Mononuclear cell (primary cell): Measurements from ENCODE around the gene TAL2. TPM values are rescaled to one million over a fixed set of nuclear protein-coding genes. Genes with fewer than 3 reads are reported as not detected.
A peak's percentile ranks its signal among the peaks of the same experiment; 100 is the strongest.

Experiments used
- H3K27me3 ChIP-seq: 2 replicates; pipeline ENCODE4 v1.6.0; 2011; ENCODE audit warnings: low read length, control low read depth; ENCODE audit not compliant: insufficient read depth
- H3K4me1 ChIP-seq: 2 replicates; pipeline ENCODE4 v1.5.1; 2011; ENCODE audit warnings: mild to moderate bottlenecking, low read length, control low read depth; ENCODE audit not compliant: insufficient read depth
- H3K4me3 ChIP-seq: 2 replicates; pipeline ENCODE4 v1.5.1; 2011; ENCODE audit warnings: mild to moderate bottlenecking, low read length, moderate library complexity
- H3K9me3 ChIP-seq: 2 replicates; pipeline ENCODE4 v1.5.1; 2011; ENCODE audit warnings: low read depth, mild to moderate bottlenecking, control low read depth, low read length
- total RNA-seq: library from RNA; depleted of rRNA; stranded (reverse); fragments of >200 nt; gene quantifications from one replicate; pipeline ENCODE4 v1.2.3, GENCODE V29; 2012

Gene TAL2
- not detected for total RNA-seq

- Histone ChIP-seq H3K4me1 (peaks cover 5% of the 10 kb centered on the region), H3K27me3 (peaks cover 9% of the 10 kb centered on the region), H3K4me3 (no peak within 1 kb of the TSS), H3K9me3 (no peaks in the 10 kb centered on the region)
Observed at GRCh38 chr9:105662184-105663104, at the start of gene TAL2. TSS of gene TAL2 (plus strand) at chr9:105662457. CDS start at chr9:105662497, 40 bp downstream.

GRCh38 chr9:105621001-105621400 is 41.3 kb upstream of the TAL2 start:
- Histone ChIP-seq H3K4me1 (no peaks in the 10 kb centered on the region), H3K27me3 (no peaks in the 10 kb centered on the region), H3K9me3 (no peaks in the 10 kb centered on the region), H3K4me3 (no peak overlapping the region)

- H3K4me1 ChIP-seq, result no peaks in the 10 kb centered on the region
- H3K27me3 ChIP-seq, result no peaks in the 10 kb centered on the region
- H3K9me3 ChIP-seq, result no peaks in the 10 kb centered on the region
- no peak overlapping the region for H3K4me3 ChIP-seq
Observed at GRCh38 chr9:105625088-105625487, 37.2 kb upstream of the TAL2 start.

GRCh38 chr9:105632807-105633206 is 29.4 kb upstream of the TAL2 start:
- Histone ChIP-seq H3K27me3 (no peaks in the 10 kb centered on the region), H3K4me1 (no peaks in the 10 kb centered on the region), H3K9me3 (no peaks in the 10 kb centered on the region), H3K4me3 (no peak overlapping the region)

- Histone ChIP-seq H3K9me3 (no peaks in the 10 kb centered on the region), H3K27me3 (no peaks in the 10 kb centered on the region), H3K4me3 (no peak overlapping the region), H3K4me1 (no peaks in the 10 kb centered on the region)
Observed at GRCh38 chr9:105633411-105633810, 28.8 kb upstream of the TAL2 start.

GRCh38 chr9:105636331-105636730 is 25.9 kb upstream of the TAL2 start:
- Histone ChIP-seq H3K4me1 (no peaks in the 10 kb centered on the region), H3K4me3 (no peak overlapping the region), H3K9me3 (no peaks in the 10 kb centered on the region), H3K27me3 (no peaks in the 10 kb centered on the region)

GRCh38 chr9:105637787-105638395 is 24.4 kb upstream of the TAL2 start:
- Histone ChIP-seq H3K4me3 (no peak overlapping the region), H3K27me3 (no peaks in the 10 kb centered on the region), H3K9me3 (no peaks in the 10 kb centered on the region), H3K4me1 (no peaks in the 10 kb centered on the region)

GRCh38 chr9:105639936-105640335 is 22.3 kb upstream of the TAL2 start:
- H3K4me1 ChIP-seq, result no peaks in the 10 kb centered on the region
- no peaks in the 10 kb centered on the region for H3K27me3 ChIP-seq
- H3K4me3 ChIP-seq, result no peak overlapping the region

GRCh38 chr9:105643795-105644194 is 18.5 kb upstream of the TAL2 start:
- Histone ChIP-seq H3K4me1 (no peaks in the 10 kb centered on the region), H3K4me3 (no peak overlapping the region), H3K9me3 (no peaks in the 10 kb centered on the region), H3K27me3 (no peaks in the 10 kb centered on the region)

More at GRCh38 chr9:105639936-105640335, 22.3 kb upstream of the TAL2 start:
- no peaks in the 10 kb centered on the region for H3K9me3 ChIP-seq

- Histone ChIP-seq H3K27me3 (no peaks in the 10 kb centered on the region), H3K4me1 (no peaks in the 10 kb centered on the region), H3K9me3 (no peaks in the 10 kb centered on the region), H3K4me3 (no peak overlapping the region)
Observed at GRCh38 chr9:105646879-105647594, 15.2 kb upstream of the TAL2 start.

- Histone ChIP-seq H3K4me3 (no peak overlapping the region), H3K9me3 (no peaks in the 10 kb centered on the region), H3K27me3 (no peaks in the 10 kb centered on the region), H3K4me1 (no peaks in the 10 kb centered on the region)
Observed at GRCh38 chr9:105647595-105648349, 14.5 kb upstream of the TAL2 start.

GRCh38 chr9:105651806-105652205 is 10.5 kb upstream of the TAL2 start:
- Histone ChIP-seq H3K9me3 (no peaks in the 10 kb centered on the region), H3K27me3 (peaks cover 13% of the 10 kb centered on the region), H3K4me3 (no peak overlapping the region), H3K4me1 (peaks cover 9% of the 10 kb centered on the region)

GRCh38 chr9:105656131-105656921 is 5.9 kb upstream of the TAL2 start:
- Histone ChIP-seq H3K9me3 (no peaks in the 10 kb centered on the region), H3K4me3 (peak overlapping the region; percentile 9), H3K4me1 (peaks cover 10% of the 10 kb centered on the region), H3K27me3 (peaks cover 28% of the 10 kb centered on the region)

- Histone ChIP-seq H3K4me1 (peaks cover 15% of the 10 kb centered on the region), H3K9me3 (no peaks in the 10 kb centered on the region), H3K4me3 (no peak overlapping the region), H3K27me3 (peaks cover 28% of the 10 kb centered on the region)
Observed at GRCh38 chr9:105658351-105658750, 3.9 kb upstream of the TAL2 start.
